ENCODE data around the gene PELI3.

GRCh38 chr11:66471142-66471541 lies 4.4 kb downstream of the PELI3 start:
- TF ChIP-seq CTCF (IDR thresholded peaks at IDR 0.05; ENCODE audit: low read depth, low read length) (no peak), POLR2A (IDR thresholded peaks at IDR 0.05; ENCODE audit: extremely low read depth, insufficient read length) (no peak), MAX (IDR thresholded peaks at IDR 0.05; ENCODE audit: low read depth, low read length) (no peak)

All from NB4 (cell line).